Activated CD4-positive, alpha-beta T cell treated with anti-CD3 and anti-CD28 coated beads, Interleukin-2, amount 50 U/mL, for 16 hours (primary cell): ENCODE measurements around the gene ESR1.

ENCODE experiments used
- DNase-seq: peaks from one replicate; pipeline ENCODE4 v3.0.0-alpha.2; 2020

Gene ESR1

DNA sequence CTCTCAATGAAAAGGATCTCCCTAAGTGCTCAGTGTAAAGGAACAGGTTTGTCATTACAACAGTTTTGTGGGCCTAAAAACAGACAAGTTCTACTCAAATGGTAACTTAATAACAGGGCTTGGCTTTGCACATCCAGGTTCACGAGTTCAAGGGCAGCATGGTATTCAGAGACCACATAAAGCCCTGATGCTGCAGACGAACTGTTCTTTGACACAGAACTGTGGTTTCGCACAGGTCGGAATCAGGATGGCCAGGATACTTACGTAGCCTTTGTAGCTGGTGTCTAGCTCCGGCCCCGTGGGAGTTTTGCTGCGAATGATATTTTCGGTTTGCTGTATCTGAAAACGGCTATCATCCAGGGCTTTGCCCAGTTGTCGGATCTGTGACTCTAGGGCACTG lies 335.9 kb downstream of the ESR1 start:
- DNase-seq, result no peak

DNA sequence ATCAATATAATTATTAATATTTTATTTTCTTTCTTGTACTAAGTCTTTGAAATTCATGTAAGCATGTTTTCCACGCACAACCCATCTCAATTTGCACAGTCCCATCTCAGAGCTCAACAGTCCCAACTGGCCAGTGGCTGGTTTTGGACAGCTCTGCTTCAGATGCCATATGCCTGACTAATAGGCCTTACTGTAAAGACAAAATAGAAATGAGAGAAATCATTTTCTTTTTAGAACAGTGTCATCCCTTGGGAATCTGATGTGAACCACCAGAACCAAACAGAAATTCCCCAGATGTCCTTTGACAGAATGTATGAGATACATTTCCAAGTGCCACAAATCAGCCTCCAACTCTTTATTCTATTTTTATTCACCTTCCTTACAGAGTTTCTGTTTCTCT lies 338.9 kb downstream of the ESR1 start:
- DNase-seq, result no peak

DNA sequence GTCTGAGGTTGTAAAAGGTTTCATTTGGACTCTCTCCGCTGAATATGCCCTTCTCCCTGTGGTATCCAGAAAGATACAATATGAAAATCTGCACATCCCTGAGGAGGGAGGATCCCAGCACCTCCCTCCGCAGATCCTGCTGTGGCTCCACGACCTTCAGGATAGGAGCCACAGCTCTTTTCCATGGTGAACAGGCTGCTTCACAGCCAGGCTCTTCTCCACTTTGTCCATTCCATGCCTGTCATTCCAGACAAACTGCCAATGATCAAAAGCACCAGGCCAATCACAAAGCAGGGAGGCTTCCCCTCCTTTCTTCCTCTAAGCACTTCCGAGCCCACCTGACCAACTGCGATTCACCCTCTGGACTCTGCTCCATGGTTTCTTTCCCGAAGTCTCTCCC lies 339.8 kb downstream of the ESR1 start:
- no peak for DNase-seq

DNA sequence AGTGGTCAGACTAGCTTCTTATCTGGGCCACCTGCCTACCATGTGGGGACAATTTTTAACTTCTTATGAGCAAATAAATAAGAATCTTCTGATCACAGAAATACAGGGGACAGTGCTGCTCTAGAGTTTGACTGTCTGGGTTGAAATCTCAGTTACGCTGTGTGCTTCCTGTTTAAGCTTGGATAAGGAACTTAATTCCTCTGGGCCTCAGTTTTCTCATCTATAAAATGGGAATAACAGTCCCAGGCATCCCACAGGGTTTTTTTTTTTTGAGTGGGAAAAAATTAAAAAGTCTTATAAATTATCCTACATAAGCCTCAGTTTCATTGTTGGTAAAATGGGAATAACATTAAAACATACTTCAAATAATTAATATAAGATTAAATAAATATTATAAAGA lies 340.9 kb downstream of the ESR1 start:
- DNase-seq, result no peak

DNA sequence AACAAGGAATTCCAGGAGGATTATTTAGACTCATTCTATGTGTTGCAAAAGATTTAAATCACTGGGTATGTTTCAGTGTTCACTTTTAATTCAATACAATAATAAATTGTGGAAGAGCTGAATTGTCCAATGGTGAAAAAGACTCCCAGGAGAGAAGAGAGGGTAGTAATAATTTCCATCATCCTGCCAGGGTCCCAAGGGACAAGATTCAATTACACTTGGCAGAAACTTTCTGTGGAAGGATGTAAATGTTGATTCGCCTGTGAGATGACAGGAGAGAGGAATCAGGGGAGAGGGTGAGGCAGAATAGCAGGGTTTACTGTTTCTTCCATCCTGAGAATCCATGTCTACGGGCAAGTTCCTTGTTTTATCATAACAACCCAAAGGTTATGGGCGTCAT lies 342.7 kb downstream of the ESR1 start:
- DNase-seq, result no peak

DNA sequence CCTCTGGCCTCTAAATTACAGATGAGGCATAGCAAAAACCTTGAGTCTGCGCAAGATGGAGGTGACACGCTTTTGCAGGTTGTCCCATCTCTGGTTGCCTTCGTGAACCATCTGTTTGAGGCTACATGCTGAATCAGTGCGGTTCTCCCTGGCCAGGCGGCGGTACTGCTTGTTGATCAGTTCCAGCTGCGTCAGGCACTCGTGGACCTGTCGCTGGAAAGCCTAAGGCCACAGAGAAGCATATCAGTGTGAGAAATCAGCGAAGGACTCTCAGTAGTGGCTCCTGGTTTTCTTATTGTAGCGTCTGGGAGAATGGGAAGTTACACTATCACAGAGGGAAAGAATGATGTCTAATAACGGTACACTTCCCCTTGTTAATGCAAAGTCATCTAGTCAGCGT lies 344.4 kb downstream of the ESR1 start:
- no peak for DNase-seq

DNA sequence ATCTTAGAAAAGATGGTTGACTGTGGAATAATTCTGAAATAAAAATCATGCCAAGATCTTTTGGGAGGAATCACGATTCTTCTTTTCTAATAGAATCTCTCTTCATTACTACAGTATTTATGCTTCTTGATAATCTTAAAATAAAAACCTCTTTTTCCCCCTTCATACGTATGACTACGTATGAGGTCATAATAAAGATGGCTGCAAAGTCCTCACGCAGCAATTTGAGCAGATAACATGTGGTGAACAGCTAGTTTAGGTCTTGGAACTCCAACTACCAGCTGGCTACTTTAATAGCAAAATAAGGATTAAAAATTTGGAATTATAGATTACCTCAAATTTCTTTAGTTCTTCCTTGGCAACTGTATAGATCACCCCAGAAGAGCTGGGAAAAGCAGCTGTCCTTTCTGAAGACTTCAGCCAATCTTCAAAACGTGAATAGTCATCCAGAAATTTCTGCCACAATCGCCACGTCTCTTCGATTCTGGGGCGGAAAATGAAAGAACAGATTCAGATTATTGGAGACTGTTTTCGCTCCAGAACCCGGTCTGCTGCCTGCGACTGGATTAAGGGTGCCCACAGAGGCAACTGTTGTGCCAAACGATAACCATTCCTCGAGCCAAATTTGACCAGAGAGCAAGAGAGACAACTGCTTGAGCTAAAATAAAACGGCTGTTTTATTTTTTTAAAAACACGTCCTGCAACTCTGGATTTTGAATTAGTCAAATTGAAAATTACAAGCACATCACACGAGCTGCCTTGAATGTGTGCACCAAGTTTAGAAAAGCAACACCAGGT lies 347.3 kb downstream of the ESR1 start:
- DNase-seq, result no peak

DNA sequence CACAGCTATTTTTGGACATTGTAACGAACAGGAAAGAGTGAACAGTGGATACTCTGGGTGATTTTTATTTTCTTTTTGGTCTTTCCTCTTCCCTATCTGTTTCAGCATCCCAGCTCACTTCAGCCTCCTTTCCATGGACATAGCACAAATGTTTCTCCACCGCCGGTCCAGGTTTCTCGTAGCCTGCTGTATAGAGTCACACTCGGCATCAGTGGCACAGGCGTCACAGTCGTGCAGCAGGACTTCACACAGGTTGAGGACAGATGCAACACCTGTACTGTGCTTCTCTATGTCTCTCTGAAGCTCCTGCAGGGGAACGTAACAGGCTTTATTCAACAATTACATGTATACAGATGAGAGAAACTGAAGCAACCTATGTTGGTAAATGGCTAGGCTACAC lies 348.3 kb downstream of the ESR1 start:
- no peak for DNase-seq

DNA sequence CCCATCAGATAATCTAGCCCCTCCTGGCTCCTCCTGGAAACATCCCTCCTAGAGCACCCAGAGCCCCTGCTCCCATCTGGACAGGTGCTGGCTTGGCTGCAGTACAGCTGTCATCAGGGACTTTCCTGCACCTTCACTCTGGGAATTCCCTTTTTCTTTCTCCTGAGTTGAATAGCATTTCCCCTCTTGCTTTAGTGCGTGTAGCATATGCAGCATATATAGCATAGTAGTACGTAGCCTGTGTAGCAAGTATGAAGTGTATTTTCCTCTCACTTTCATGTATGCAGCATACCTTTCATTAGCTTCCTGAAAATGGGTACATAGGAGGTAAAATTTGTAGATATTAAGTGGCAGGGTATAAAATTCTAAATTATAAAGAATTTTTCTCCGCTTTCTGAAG lies 352.9 kb downstream of the ESR1 start:
- peak; percentile 61 for DNase-seq

DNA sequence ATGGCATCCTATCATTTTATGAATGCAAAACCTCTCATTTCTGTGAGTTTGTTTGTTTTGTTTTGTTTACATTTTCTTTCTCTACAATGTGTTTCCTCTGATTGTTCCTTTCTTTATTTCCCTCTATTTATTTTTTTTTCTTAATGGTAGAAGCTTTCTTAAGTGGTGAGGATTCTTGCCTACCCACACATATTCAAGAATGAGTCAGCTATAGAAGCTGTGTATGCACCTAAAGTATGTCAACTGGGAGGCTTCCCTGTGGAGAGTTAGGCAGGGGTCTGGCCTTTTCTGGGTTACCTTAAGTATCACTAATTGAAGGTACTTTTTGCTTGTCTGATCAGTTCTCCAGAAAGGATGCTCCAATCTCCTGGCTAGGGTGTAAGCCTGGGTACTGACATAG lies 354.0 kb downstream of the ESR1 start:
- DNase-seq, result peak; percentile 40

DNA sequence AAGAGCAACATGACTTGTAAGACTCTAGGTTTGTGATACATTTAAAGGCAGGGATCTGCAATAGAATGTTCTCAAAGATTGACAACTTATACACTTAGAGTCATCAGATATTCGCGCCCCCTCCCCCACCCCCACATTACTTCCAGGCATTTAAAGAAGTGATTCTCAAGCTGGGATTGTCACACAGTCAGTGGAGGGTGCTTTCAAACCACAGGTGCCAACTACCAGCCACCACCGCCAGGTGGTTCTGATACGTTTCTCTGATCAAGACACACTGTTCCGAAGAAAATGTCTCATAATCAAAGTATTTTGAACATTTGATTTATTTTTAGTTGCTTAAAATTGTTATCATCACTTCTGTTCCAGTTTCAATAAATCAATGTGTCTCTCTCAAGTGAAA lies 357.5 kb downstream of the ESR1 start:
- DNase-seq, result no peak

DNA sequence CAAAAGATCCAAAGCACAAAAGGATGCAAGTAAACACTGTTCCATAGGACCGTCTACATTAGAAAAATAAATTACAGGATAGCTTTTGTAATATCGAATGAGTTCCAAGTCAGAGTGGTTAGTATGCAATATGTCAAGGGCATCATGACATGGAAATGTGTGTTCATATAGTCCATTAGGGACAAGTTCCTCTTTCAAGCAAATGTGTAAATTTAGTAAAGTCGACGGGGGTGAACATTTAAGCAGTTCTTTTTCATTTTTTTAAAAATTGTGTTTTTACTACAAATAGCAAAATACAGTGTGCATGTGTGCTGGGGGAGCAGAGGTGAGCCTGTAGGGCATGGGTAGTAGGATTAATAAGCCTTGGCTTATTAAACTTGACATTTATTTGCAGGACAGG lies 359.0 kb downstream of the ESR1 start:
- no peak for DNase-seq

DNA sequence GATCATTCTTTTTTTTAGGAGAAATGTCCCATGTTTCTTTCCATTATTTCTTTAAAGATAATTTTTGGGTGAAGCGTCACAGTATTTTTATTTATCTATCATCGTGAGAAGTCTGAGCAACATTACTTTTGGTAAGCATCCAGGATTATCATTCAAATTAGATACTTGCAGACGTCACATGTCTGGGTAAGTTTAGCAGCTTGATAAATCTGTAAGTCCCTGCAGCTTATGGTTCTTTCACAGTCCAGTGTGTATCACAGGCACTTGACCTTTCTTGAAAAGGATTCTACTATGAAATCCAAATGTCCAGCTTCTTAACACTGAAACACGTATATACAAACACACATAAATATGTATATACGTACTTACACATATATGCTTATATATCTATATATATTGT lies 359.4 kb downstream of the ESR1 start:
- DNase-seq, result no peak

DNA sequence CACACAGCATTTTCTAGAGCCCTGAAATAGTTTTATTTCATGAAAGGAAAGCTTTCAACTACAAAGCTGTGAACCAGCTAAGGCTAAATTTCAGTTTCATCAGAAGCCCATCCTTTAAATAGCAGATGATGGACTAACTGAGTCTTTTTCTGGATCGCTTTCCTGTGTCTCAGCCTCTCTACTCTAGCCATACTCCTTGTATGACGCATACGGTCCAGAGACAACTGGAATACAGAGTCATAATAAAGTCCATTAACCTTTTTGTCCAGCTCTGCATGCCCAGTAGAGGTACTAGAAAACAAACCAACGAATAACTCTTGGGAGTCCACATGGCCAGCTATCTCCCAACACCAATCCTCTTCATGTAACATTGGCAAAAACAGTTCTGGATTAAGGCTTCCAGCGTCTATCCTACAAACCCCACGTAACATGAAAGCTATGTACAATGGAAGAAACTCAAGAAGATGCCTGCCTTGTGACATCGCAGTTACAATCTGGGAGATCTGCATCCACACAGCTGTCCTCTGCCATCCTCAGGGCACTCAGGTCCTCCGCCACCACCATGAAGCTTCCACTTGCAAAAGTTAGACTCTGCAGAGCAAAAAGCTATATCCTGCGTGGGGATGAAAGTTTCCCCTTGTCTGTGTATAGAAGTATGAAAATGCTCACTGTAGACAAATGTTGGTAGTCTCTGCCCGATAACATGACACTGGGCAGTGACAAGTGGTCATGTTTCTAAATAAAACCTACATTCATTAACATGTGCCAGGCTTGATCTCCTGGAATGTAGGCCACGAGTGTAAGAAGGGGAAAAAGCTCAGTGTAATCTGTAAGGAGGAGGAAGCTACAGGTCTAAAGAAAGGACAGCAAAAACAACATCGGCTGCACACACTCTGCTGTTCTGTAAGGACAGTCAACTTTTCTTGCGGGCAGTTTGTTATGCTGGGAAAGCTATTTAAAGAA lies 360.4 kb downstream of the ESR1 start:
- no peak for DNase-seq

DNA sequence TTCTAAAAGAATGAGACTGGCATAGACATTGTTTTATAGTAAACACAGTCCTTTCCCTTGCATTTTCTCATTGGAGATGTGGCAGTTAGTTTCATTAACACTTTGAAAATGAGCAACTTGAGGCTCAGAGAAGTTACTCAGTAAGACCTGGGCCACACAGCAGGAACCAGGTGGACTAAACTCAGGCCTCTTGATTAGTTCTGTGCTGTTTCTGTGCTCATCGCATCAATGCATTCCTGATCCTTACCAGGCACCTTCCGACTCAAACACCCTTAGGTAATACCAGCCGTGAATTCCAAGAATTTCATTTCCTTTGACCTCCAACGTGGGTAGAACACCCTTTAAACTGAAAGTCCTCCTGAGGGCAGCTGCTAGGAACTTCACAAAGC lies 362.8 kb downstream of the ESR1 start:
- peak; percentile 20 for DNase-seq

DNA sequence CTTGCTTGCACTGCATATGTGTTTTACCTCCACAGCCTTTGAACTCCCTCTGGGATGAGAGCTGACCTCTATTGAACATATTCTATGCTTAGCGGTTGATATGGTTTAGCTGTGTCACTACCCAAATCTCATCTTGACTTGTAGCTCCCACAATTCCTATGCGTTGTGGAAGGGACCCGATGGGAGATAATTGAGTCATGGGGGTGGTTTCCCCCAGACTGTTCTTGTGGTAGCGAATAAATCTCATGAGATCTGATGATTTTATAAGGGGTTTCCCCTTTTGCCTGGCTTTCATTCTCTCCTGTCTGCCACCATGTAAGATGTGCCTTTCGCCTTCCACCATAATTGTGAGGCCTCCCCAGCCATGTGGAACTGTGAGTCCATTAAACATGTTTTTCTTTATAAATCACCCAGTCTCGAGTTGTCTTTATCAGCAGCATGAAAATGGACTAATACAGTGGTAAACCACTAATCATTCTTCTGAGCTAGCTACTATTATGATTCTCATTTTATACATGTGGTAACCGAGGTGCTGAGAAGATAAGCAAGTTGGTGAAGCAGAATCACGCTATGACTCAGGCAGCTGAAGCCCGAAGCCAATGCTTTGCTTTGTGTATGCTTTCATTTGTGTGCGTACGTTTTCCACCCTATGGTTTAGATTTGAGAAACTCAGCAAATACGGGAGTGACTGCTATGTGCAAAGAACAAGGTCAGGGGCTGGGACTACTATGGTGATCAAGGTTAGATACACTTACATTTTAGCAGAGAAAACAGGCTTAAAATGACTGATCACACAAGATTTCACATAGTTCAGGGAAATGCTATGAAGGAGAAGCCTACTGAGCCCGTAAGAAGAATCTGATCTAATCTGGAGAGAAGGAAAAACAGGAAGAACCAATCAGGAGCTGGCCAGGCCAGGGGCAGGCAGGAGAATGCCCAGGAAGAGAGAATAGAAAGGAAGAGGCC lies 363.5 kb downstream of the ESR1 start:
- peak; percentile 96 for DNase-seq

DNA sequence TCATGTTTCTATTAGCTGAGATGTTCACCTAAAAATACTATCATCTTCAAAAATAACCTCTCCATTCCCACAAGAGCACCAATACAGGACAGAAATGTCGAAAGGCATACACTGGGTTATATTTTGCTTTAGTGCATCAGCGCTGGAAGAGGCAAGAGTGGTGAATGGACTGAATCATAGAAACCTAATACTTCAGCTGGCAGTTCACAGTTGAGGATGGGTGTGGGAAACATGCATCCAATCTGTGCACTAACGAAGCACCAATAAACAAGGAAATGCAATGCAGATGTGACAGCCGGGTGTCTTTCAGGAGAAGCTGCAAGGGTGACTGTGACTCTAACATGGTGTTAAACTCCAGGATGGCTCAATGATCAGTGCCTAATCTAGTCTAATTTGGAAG lies 365.8 kb downstream of the ESR1 start:
- no peak for DNase-seq

DNA sequence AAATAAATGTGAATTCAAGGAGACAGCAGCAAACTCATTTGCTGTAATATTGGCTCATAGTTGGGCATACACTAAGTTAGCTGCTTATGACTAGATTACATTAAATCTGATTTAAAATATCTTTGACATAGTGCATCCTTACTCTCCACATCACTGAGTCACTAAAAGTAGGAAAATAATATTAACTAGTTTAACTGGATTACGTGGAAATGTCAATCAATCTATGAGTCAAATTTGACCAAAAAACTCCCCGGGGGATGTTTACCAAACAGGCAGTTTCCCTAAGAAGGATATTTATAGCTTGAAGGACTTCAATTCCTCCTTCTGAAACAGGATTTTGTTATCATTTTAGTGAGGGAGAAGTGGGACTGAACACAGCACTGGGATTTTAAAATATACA lies 366.5 kb downstream of the ESR1 start:
- DNase-seq, result no peak

DNA sequence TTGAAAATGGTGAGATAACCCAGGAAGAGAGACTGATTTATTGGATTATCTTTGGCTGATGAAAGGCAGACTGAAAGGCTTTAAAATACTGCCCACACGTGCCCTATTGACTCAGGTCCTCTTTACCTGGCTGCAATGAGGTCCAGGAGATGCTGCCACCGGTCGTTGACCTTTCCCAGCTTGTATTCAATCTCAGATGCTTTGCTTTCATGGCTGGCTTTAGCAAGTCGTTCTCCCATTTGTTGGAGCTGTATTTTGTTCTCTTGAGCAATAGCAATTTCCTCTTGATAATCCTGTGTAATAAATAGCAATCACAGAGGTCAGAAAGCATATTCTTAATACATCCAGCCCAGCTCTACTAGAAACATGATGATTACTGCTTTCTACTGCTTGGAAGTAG lies 368.8 kb downstream of the ESR1 start:
- DNase-seq, result no peak
